ENCODE results near the gene SOAT1.
A peak's percentile ranks its signal among the peaks of the same experiment; 100 is the strongest.
"Not testable (repeated sequence)": the region's sequence is repeated elsewhere in the genome, so short reads cannot be mapped to it uniquely, and the experiment has no call there.

The SOAT1 gene

DNA sequence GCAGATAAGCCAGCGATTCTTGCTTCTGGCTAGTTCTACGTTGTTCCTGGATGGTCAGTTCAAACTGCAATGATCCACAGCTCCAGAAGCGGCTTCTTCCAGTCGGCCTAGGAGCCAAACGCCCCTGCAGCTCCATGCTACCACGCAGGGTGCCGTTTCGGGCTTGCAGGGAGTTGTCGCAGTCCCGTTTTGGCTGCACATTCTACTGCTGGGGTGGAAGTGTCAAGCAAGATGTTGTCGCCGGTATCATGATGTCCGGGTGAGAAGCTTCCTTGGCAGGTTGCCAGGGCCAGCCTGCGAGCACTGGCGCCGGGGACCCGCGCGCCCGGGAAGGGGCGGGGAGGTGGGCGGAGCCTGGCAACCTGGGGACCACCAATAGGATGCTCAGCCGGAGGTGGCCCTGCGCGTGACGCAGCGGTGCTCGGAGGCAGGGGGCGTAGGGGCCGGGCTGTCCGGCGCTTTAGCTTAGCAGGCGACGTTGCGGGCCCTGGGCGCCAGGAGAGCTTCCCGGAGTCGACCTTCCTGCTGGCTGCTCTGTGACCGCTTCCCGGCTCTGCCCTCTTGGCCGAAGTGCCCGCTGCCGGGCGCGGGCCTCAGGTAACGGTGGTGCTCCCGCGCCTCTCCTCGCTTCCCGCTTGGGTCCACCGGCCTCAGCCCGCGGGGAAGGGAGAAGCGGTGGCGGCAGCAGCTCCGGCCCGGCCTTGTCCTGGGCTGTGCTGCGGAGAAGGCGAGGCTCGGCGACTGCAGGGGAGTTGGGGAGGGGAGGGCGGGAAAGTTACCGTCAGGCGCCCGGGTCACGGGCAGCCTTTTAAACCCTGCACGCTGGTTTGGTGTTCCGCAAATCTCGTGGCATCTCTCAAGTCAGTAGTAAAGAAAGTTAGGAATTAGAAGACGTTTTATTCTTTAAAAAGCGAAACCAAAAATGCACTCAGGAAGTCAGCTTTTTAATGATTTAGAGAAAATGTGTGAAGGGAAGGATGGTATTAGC, at the start of gene SOAT1:
TSS of gene SOAT1 (plus strand) at position 458 of the 988 bp plus-strand sequence. CDS start 8,888 bp downstream, outside the sequence.
- peak; percentile 72 for DNase-seq

DNA sequence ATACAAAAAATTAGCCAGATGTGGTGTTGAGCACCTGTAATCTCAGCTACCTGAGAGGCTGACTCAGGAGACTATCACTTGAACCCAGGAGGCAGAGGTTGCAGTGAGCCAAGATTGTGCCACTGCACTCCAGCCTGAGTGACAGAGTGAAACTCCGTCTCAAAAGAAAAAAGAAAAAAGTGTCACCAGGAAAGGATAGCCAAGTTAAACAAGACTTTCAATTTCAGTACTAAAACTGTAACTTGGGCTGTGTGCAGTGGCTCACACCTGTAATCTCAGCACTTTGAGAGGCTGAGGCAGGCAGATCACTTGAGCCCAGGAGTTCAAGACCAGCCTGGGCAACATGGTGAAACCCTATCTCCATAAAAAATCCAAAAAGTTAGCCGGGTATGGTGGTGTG, 48.2 kb upstream of the SOAT1 start:
- not testable (repeated sequence) for DNase-seq

DNA sequence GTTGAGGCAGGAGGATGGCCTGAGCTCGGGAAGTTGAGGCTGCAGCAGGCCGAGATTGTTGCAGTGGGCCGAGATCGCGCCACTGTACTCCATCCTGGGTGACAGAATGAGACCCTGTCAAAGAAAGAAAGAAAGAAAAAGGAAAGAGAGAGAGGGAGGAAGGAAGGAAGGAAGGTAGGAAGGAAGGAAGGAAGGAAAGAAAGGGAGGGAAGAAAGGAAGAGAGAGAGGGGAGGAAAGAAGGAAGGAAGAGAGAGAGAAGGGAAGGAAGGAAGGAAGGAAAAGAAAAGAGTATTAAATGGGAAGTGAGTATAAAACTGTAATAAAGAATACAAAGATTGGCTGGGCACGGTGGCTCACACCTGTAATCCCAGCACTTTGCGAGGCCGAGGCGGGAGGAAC, 45.7 kb upstream of the SOAT1 start:
- no peak for DNase-seq

DNA sequence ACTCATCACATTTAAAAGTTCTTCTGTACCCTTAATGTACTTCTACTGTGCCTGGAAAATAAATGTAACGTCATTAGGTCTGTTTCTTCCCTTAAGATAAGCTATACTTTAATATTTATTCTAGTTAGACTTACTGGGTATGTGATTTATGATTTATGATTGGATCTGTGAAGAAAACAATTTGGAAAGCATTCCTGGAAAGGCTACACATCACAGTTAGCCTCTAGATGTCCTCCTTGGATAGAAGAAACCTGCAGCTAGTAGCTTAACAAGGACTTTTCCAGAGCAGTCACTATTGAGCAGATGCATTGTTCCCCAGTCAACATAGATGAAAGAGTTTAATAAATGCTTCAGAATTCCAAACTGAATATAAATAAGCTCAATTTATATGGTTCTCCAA, 41.9 kb upstream of the SOAT1 start:
- no peak for DNase-seq

DNA sequence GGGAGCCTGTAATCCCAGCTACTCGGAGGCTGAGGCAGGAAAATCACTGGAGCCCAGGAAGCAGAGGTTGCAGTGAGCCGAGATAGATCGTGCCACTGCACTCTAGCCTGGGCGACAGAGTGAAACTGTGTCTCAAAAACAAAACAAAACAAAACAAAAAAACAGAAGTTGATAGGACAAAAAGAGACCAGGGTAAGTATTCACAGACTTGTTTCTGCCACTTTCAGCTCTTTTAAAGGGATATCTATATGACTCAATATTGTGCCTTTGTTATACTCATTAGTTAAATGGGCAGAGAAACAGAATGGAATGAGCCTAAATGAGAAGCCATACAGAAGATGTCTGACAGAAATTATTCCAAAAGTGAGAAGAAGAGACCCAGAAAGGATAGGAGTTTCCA, 41.0 kb upstream of the SOAT1 start:
- DNase-seq: no peak

DNA sequence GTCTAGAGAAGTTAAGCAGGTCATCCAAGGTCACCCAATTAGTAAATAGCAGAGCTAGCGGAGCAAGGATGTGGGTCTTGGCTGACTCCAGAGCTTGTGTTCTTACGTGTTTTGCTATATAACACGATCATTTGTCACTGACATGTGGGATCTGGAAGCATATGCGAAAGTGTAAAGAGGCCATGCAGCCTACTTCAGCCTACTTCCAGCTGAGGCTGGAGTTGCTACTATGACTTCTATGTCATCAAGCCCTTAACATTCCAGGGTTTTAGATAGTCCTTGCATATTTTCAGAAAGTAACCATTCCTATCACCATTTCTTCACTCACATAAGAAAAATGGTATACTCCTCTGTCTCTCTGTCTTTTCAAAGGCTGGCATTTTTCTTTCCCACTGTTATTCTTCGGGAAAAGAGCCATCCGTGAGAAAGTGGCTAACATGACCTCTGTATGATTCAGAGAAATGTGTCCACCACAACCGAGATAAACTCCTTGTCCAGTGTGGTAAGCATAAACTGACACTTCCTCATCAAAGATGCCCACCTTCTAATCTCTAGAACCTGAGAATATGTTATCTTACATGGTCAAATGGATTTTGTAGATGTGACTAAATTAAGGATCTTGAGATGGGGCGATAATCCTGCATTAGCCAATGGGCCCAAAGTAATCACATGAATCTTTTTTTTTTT, 40.2 kb upstream of the SOAT1 start:
- no peak for DNase-seq

DNA sequence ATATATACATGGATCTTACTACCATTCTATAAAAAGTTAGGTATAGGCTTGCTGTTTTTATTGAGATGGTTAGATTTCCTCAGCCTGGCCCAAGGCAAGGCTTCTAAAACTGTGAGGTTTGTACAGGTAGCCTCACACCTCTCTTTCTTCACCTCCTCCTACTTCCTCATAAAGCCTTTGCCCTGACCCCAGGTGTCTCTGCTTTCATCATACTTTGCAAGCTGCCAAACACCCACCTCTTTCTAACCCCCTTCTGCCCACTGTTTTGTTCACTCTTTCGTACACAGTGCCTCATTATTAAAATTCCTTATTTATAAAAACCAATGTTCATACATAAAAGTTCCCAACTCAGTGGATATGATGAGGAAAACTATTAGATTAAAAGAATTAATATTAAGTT, 31.4 kb upstream of the SOAT1 start:
- DNase-seq: no peak

DNA sequence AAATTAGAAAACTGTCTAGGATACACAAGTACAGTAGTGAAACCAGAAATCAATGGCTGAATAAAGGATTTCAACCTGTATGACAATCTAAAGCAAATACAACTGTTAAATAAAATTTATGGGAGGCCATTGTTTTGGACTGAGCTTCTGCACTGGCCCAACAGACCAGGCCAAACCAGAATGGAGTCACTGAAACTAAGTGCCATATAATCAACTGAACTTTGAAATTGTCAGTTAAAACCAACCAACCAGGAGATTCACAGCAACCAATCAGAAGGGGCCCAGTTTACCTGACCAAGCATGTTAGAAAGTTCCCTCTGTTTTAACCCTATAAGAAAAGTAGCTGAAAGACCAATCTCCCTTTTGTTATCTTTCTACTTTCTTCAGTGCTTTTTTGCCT, 30.5 kb upstream of the SOAT1 start:
- no peak for DNase-seq

DNA sequence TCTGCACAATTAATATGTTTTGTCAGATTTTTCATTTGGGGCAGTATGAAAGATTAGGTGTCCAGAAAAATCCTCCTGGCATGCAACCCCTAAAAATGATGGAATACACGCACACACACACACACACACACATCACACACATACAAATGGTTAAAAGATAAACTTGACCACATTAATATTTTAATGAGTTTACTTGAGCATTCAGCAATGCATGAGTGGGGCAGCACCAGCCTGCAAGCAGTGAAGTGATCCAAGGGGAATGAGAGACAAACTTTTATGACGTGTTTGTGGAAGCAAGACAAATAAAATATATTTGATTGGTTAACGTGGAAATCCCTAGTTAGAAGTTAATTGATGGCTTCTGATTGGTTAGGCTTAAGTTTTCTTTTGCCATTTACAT, 29.1 kb upstream of the SOAT1 start:
- DNase-seq: no peak

DNA sequence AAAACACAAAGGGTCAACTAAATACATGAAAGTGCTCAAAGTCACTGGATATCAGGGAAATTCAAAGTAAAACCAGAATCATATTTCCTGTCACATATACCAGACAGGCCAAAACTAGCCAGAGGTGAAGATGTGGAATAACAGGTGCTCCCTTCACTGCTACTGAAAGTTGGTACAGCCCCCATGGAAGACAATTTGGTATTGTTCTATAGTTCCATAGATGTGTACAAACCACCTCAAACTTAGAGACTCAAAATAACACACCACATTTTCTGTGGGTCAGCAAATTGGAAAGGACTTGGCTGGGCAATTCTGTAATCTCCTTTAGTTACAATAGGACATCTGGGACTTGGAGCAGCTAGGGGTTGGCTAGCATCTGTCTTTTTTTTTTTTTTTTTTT, 24.5 kb upstream of the SOAT1 start:
- no peak for DNase-seq

DNA sequence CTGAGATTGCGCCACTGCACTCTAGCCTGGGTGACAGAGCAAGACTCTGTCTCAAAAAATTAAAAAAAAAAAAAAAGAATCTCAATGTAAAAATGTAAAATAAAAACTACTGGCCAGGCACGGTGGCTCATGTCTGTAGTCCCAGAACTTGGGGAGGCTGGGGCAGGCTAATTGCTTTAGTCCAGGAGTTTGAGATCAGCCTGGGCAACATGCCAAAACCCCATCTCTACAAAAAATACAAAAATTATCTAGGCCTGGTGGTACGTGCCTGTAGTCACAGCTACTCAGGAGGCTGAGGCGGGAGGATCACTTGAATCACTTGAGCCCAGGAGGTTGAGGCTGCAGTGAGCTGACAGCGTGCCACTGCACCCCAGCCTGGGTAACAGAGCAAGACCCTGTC, 19.2 kb upstream of the SOAT1 start:
- not testable (repeated sequence) for DNase-seq

DNA sequence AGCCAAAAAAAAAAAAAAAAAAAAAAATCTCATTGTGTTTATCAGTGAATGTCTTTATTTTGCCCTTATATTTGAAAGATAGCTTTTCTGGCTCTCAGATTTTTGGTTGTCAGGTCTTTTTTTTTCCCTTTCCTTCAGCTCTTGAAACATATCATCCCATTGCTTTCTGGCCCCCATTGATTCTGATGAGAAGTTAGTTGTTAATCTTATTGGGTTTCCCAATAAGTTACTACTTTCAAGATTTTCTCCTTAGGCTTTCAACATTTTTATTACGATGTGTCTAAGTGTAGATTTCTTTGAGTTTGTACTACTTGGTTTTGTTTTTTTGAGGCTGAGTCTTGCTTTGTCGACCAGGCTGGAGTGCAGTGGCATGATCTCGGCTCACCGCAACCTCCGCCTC, 14.7 kb upstream of the SOAT1 start:
- DNase-seq: no peak

DNA sequence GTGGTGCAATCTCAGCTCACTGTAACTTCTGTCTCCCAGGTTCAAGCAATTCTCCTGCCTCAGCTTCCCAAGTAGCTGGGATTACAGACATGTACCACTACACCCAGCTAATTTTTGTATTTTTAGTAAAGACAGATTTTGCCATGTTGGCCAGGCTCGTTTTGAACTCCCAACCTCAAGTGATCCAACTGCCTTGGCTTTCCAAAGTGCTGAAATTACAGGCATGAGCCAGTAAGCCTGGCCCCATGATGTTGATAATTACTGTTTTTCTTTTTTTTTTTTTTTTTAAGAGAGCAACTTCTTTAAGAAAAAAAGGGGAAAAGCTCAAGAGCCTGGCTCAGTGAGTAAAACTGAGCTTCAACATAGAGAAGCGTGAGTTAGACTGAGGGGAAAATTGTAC, 9.6 kb upstream of the SOAT1 start:
- no peak for DNase-seq

DNA sequence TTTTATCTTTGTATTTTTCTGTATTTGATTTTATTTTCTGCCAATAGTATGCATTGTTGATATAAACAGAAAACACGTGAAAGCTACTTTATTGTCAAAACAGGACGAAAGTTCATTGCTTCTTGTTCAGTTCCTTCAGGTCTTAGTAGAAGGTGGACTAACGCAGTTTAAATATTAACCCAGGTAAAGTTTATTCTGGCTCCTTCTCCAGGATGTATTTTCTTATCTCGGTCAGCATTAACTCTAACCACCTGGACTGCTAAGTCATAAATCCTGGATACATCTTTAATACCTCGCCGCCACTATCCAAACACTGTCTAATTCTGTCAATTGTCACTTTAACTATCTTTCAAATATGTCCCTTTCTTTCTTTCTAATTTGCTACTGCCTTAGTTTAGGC, 5.7 kb upstream of the SOAT1 start:
- DNase-seq: no peak

DNA sequence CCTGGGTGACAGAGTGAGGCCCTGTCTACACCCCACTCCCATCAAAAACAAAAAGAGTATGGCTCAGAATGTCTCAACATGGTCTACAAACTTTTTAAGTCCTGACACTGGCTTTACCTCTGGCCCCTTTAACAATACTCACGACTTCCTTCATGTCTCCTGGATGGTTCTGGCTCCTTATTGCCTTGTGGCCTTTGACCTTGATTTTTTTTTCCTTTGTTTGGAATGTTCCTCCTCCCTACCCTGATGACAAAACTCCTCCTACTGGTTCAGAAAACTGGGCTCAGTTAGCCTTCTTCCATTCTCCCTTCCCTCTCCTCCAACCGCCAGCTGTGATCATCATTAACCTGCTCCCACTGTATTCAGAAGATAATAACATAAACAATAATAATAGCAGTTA, 4.6 kb upstream of the SOAT1 start:
- DNase-seq: no peak

DNA sequence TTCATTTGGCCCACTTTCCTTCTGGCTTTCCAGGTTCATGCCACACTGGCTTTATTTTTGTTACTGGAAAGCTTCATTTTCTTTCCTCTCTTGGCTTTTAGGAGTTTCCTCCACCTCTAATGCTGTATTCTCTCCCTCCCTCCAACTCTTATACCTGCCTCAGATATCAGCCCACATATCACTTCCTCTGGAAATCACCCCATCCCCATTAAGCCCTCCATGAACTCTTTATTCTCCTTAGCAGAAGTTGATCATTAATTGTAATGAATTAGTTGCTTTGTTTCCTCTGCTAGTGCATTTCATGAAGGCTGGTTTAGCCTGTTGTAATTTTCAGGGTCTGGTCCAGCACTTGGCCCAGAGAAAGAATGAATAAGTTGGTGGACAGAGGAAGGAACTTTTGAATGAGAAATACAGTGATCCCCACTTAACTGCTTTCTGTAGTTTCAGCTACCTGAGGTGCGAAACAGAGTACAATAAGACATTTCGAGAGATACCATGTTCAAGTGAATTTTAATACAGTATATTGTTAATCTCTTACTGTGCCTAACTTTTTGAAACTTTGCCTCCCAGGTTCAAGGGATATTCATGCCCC, 1.7 kb downstream of the SOAT1 start:
- no peak for DNase-seq

DNA sequence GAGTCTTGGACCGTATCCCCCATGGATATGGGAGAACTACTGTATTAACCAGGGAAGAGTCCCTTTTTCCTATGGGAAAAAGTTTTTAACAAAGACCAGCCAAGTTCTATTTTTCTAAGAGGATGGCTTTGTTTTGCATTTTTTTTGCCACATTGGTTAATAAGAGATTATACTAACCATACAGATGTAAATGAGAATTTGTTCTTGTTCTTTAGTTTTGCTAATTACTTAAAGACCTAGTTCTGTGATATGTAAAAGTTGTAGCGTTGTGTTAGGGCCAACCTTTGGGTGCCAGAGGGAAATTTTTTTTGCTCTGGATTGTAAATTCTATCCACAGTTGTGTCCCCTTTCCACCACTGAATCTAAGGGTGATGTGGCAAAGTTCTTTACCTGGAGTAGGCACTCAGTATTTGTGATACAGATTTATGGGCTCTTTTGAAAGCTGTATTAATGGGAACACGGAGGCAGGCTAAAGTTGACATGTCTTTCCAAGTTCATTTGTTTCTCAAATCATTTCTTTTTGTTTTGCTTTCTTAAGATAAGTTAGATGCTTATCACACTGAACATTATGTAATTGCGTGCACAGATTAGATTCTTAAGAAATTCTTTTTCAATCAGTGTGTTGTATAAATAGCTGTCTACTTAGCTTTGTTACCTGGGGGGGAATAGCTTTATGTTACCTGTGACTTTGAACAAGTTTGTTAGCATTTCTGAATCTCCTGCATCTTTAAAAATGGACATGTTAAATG, 2.9 kb downstream of the SOAT1 start:
- no peak for DNase-seq

DNA sequence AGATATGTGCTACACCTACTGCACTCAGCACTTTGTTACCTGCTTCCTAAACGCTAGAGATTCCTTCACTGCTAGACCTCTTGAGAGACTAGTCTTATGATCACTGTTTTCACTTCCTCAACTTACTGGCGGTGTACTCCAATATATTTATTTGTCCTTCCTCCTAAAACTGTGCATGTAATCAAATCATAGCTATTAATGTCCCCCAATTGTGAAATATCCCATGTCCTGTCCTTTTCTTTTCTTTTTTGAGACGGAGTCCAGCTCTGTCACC, 3.4 kb downstream of the SOAT1 start:
- no peak for DNase-seq

DNA sequence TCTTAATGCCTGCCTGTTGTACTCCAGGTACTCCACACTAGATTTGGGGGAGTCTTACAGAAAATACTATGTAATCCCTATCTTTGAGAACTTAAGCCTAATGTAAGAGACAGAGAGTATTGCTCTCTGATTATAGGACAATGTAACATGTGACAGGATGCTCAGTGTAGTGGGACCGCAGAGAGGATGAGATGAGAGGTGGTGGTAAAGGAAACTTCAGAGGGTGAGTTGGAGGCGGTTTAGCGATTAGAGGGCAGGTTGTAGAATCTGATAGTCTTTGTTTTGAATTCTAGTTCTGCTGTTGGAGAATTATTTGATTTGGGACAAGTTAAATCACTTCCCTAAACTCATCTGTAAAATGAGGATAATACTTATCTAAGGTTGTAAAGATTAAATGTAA, 5.4 kb downstream of the SOAT1 start:
- DNase-seq: no peak

DNA sequence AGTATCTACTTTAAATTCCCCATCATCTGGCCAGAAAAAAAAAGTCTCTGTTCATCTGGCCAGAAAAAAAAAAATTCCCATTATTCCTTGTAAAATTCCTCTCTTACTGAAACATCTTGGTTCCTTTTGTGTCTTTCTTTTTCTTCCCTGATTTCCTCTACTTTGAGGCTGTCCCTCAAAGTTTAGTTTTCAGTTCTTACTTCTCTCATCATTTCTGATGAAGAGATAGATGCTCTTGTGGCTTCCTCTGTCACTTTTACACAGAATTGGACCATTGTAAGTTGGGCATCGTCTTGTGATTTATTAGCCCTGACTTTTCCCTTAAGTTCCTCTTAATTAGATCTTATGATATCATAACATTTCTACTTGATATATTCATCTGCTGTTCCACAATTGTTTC, 6.5 kb downstream of the SOAT1 start:
- no peak for DNase-seq

DNA sequence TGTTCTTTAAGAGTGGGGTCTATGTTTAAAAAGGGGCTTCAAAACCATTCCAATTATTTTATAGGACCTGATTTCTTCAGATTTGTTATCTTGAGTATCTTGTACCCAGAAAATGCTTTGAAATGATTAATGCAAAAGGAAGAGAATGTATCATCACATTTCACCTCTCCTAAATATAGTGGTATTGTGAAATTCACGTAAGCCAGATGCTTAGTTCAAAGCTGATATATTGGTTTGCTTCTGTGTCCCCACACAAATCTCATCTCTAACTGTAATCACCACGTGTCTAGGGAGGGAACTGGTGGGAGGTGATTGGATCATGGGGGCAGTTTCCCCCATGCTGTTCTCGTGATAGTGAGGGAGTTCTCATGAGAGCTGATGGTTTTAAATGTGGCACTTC, 8.5 kb downstream of the SOAT1 start:
- DNase-seq: no peak

DNA sequence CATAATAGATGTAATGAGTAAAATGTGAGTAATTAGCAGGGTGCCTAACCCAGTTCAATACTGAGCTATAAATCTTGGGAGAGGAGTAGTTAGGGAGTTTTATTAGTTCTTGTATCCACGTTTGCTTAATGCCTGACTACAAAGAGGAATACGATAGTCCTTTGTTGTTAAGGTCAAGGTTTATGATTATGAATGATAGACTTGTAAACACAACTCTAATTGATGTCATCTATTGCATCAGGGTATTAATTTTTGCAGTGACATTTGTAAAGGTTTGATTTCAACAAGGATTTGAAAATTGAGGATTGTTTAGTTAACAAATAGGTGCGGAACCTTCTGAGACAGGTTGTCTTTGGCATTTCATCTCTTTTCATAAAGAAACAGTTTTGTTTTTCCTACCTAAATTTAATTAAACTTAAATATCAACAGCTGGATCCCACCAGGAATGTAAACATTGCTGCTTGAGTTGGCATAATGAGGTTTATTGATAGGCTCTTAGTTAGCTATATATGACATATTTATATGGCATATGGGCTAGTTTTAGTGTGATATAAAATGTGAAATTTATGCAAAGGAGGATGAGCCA, 9.7 kb downstream of the SOAT1 start:
- DNase-seq: no peak

DNA sequence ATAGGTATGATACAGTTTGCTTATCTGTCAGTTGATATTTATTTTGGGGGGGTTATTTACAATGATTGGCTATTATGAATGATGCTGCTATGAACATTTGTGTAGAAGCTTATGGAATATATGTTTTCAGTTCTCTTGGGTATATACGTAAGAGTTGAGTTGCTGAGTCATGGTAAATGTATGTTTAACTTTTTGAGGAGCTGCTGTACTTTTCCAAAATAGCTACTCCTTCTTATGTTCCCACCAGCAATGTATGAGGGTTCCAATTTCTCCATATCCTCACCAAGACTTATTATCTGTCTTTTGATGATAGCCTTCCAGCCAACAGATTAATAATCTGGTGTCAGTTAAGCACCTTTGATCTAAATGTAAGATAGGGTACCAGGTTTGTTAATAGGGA, 11.9 kb downstream of the SOAT1 start:
- no peak for DNase-seq

All from 8988T (cell line).